Stimulated activated CD8-positive, alpha-beta memory T cell treated with anti-CD3 and anti-CD28 coated beads, Interleukin-7, amount 100 ng/mL, for 48 hours (primary cell): ENCODE measurements around the gene PDS5A.
"Not testable (repeated sequence)": the region's sequence is repeated elsewhere in the genome, so short reads cannot be mapped to it uniquely, and the experiment has no call there.

Experiments used
- DNase-seq, 2 donors: peaks; one replicate each; pipeline ENCODE4 v3.0.0-alpha.2; 2020; ENCODE audit warnings: low read depth in 1 of 2; ENCODE audit errors: extremely low read depth in 1 of 2

Gene PDS5A

DNA sequence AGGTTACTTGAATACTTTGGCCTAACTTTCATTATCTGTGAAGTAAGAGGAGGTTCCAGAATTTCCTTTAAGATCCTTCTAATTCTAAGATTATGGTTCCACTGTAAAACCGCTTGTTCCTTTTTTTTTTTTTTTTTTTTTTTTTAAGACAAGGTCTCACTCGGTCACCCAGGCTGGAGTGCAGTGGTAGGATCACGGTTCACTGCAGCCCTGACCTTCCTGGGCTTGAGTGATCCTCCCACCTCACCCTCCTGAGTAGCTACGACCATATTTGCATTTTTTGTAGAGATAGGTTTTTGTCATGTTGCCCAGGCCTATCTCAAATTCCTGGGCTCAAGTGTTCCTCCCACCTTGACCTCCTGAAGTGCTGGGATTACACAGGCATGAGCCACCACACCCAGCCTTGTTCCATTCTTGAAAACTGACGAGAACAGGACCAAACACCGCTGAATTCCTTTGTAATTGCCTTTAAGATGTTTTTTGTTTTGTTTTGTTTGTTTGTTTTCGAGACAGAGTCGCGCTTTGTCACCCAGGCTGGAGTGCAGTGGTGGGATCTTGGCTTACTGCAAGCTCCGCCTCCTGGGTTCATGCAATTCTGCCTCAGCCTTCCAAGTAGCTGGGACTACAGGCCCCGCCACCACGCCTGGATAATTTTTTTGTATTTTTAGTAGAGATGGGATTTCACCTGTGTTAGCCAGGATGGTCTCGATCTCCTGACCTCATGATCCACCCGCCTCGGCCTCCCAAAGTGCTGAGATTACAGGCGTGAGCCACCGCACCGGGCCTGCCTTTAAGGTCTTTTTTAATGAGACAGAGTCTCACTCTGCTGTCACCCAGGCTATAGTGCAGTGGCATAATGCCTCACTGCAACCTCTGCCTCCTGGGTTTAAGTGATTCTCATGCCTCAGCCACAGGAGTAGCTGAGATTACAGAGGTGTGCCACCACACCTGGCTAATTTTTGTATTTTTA lies 6.8 kb downstream of the PDS5A start:
- DNase-seq: no peak

DNA sequence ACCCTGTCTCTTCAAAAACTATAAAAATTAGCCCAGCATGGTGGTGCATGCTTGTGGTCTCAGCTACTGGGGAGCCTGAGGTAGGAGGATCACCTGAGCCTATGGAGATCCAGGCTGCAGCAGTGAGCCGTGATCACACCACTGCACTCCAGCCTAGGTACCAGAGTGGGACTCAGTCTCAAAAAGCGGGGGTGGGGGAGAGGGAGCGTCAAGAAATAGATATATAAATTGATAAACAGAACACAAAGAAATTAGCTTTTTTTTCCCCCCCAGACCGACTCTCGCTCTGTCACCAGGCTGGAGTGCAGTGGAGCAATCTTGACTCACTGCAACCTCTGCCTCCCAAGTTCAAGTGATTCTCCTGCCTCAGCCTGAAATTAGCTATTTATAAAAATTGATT lies 14.1 kb downstream of the PDS5A start:
- no peak for DNase-seq

DNA sequence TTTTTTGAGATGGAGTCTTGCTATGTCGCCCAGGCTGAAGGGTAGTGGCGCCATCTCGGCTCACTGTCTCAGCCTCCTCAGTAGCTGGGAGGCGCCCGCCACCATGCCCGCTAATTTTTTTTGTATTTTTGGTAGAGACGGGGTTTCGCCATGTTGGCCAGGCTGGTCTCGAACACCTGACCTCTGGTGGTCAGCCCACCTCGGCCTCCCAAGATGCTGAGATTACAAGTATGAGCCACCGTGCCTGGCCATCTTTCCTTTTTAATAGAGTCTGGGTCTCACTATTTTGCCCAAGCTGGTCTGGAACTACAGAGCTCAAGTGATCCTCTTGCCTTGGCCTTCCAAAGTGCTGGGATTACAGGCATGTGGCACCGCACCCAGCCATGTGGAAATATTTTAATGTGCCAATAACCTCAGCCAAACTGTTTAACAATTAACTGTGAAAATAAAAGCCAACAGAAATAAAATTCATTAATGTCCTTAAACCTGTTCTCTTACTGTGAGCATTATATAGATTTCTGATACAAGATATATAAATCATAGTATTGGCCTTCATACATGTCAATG lies 16.3 kb downstream of the PDS5A start:
- DNase-seq: no peak

DNA sequence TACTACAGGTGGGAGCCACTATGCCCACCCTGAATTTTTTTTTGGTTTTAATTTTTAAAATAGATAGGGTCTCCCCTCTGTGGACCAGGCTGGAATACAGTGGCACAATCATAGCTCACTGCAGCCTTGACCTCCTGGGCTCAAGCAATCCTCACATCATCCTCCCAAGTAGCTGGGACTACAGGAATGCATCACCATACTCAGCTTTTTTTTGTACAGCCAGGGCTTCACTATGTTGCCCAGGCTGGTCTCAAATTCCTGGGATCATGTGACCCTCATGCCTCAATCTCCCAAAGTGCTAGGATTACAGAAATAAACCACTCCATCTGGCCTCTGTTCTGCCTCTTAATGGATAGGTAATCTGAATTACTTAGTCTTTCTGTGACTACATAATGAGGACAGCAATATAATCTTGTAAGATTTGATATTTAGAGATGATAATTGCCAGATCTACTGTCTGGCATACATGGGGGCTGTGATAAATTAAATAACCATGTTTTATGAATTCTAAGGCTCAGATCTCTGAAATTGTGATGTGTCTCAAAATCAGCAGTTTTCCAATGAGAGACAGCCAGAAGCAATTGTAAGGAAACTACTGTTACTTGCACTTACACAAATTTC lies 26.7 kb downstream of the PDS5A start:
- DNase-seq: no peak

DNA sequence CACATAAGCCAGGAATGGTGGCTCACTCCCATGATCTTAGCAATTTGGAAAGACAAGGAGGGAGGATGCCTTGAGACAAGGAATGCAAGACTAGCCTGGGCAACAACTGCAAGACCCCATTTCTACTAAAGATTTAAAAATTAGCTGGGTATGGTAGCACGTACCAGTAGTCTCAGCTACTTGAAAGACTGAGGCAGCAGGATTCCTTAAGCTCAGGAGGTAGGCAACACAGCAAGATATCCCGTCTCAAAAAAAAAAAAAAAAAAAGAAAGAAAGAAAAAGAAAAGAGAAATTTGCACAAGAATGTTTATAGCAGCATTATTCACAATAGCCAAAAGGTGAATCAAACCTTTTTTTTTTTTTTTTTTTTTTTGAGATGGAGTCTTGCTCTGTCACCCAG lies 29.7 kb downstream of the PDS5A start:
- no peak for DNase-seq

DNA sequence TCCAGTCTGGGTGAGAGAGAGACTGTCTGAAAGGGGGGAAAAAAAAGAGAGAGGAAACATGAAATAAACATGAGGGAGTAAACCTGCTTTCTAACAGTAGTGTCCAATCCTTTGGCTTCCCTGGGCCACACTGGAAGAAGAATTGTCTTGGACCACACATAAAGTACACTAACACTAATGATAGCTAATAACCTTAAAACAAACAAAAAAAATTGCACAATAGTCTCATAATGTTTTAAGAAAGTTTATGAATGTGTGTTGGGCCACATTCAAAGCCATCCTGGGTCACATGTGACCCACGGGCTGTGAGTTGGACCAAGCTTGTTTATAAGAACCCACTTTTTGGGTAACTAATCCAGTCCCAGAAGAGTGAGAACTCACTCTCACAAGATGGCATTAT lies 30.3 kb downstream of the PDS5A start:
- no peak for DNase-seq

DNA sequence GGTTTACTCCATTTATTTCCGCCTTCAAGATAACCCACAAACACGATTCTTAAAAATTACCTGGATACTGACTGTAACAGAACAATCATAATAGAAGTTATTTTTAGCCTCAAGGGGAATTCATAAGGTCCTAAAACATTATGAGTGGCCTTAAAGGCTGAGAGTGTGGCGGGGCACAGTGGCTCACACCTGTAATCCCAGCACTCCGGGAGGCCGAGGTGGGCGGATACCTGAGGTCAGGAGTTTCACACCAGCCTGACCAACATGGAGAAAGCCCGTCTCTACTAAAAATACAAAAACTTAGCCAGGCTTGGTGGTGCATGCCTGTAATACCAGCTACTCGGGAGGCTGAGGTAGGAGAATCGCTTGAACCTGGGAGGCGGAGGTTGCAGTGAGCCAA lies 33.5 kb downstream of the PDS5A start:
- DNase-seq: not testable (repeated sequence)

DNA sequence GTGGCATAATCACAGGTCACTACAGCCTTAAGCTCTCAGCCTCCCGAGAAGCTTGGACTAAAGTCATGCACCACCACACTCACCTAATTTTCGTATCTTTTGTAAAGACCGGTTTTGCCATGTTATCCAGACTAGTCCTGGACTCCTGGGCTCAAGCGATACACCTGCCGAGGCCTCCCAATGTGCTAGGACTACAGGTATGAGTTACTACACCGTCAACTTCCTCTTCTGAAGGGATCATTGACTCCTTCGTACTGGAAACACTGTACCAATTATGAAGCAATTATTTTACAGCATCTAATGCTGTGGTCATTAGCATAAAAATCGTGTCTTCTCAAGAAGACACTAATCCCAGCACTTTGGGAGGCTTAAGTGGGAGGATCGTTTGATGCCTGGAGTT lies 35.2 kb downstream of the PDS5A start:
- DNase-seq: no peak

DNA sequence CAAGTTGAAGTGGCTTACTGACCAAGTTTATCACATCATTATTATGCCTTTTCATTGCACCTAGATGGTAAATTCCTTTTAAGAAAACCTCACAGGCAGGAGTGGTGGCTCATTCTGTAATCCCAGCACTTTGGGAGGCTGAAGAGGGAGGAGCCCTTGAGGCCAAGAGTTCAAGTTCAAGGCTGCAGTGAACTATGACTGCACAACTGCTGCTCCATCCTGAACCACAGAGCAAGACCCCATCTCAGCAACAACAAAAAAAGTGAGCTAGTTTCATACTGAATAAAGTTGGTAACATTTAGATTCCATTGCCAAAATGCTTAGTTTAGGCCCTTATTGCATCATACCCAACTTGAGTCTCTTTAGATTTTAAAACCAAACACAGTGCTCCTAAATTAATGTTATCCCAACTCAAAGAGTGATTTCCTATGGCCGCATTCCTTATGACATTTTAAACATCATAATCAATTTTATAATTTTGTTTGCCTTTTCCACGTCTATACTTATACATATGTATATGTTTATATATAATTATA lies 36.0 kb downstream of the PDS5A start:
- no peak for DNase-seq

DNA sequence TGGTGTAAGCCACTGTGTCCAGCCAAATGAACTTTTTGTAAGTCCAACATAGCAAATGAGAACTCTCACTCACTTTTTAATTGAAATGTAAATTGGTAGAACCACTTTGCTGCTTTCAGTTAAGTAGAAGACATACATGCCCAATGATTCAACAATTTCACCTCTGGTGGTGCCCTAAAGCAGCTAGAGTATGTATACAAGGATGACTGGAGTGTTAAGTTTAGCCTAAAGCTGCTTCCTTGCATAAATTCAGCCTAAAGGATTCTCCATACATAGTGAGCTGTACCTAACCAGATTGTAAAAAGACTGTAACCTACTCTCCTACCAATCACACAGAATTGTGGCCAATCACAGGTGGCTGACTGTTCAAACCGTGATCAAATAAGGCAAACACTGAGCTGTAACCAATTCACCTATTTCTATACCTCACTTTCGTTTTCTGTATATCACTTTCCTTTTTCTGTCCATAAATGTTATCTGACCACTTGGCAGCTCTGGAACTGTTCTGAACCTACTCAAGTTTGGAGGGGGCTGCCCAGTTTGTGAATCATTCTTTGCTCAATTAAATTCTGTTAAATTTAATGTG lies 39.9 kb downstream of the PDS5A start:
- DNase-seq: no peak

DNA sequence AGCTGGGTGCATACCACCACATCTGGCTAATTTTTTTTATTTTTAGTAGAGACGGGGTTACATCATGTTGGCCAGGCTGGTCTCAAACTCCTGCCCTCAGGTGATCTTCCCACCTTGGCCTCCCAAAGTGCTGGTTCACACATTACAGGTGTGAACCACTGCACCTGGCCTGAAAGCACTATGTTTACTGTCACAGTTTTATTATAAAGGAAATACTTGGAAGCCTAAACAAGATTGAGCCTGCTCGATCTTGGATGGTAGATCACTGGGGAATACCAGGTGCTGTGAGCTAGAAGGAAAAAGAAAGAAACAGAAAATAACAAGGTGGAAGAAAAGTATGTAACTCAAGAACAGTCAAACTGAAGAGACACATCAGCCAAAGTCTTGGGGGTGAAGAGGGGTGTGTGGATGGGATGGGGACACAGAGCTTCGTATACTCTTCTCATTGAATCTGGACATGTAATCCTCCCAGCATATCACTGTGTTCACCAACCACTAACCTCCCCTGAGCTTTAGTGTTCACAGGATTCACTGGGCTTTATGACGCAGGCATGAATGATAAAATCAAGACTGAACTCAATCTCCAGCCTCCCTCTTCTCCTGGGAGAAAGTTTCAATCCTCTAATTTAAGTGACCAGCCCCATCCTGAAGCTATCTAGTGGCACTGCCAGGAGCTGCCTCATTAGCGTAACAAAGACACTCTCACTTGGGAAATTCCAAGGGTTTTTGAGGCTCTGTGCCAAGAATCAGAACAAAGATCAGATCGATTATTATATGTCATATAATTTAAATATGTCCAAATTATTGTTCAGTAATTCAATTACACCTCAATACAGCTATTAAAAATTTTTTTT lies 40.9 kb downstream of the PDS5A start:
- no peak for DNase-seq

DNA sequence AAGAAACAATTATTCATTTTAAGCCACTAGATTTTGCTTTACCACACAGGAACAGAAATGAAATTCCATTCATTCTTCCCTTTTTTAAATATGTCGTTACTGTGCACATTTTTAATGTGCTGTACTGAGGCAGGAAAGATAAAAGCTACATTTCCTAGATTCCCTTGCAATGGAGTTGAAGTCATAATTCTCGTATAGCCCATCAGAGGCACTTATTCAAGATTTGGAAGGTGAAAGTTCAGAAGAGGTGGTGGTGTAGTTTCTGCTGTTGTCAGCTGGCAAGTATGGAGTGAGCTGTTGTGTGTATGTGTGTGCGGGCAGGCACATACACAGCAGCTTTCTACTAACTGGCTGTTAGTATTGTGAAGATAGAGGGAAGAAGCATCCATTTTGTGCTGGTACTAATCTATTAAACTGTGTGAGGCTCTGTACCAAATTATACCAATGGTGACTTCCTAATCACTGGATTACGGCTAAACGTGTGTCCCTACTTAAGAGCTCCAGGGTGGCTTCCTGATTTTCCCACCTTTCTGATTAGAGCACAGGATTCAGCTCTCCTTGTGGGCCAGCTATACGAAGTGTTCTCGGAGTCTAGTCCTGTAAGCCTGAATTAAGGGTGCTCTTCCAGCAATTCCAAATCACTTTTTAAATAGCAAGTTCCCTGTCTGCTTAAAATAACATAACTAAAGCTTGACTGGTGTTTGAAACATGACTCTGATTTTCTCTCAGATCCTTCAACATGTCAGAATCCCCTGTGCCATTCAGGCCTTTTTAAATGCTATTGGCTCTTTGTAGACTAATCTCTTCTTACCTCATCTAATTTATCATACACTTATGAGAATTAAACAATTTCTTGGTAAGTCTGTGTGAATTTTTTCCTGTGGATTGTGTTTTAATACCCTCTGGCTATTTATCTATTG lies 43.8 kb downstream of the PDS5A start:
- no peak for DNase-seq

DNA sequence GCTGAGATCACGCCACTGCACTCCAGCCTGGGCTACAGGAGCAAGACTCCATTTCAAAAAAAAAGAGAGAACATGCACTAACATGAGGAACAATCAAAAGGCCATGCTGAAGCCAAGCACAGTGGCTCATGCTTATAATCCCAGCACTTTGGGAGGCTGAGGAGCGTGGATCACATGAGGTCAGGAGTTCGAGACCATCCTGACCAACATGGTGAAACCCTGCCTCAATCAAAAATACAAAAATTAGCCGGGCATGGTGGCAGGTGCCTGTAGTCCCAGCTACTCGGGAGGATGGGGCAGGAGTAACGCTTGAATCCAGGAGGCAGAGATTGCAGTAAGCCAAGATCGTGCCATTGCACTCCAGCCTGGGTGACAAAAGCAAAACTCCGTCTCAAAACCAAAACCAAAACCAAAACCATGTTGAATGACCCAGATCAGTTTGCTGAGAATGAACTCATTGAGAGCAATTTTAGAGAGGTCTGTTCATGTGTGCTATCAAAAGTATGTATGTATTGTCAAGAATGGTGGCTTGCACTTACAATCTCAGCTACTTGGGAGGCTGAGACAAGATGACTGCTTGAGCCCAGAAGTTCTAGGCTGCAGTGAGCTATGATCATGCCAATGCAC lies 44.8 kb downstream of the PDS5A start:
- DNase-seq: no peak

DNA sequence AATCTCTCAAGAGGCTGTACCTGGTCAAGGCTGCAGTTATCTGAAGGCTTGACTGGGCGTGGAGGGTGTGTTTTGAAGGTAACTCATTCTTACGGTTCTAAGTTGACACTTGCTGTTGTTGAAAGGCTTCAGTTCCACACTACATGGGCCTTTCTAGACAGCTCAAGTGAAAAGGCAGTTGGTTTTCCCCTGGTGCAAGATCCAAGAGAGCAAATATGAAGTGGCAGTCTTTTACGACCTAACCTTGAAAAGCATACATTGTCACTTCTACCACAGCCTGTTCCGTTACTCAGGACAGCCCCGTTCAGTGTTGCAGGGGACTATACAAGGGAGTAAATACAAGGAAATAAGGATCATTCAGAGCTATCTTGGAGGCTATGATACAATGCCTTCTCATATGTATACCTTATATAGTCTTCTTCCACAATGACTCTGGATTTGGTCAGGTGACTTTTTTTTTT lies 46.2 kb downstream of the PDS5A start:
- no peak for DNase-seq

DNA sequence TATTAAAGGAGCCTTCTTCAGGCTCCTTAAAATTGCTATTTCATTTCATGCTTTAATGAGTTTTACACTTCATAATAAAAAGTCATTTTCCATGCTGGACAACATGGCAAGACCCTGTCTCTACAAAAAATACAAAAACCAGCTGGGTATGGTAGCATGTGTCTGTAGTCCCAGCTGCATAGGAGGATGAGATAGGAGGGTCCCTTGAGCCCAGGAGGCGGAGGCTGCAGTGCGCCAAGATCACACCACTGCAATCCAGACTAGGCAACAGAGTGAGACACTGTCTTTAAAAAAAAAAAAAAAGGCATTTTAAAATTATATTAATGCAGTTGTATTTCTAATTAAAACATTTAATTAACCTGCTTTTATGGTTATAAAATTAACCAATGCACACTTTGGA lies 49.2 kb downstream of the PDS5A start:
- no peak for DNase-seq

DNA sequence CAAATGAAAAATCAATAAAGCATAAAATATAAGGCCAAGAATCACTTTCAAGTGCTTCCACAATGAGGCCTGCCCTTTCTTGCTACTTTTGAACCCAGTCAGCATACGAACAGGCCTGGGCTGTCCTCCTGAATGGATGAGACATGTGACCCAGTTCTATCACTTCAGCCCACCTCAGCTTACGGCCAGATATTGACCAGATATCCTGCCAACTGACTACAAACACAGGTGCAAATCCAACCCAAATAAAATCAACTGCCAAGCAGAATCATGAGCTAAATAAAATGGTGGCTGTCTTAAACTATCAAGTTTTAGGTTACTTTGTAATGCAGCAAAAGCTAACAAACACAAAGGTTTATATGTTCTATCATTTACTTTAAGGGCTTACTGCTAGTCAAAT lies 53.7 kb downstream of the PDS5A start:
- no peak for DNase-seq

DNA sequence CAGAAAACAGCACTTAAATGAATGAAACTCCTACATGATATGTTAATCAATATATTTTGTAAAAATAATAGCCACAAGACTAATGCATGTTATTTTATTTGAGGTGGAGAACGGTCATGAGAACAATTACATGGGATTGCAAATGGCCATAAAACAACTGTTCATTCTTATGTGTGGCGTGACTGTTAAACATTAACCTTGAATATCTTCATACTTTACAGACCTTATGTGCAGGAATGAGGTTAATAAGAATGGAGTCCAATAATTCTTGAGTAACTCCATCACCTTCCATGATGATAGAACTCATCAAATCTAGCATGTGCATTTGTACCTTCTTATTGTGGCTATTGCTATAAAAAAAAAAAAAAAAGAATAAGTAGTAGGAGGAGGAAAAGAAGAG lies 55.3 kb downstream of the PDS5A start:
- no peak for DNase-seq

DNA sequence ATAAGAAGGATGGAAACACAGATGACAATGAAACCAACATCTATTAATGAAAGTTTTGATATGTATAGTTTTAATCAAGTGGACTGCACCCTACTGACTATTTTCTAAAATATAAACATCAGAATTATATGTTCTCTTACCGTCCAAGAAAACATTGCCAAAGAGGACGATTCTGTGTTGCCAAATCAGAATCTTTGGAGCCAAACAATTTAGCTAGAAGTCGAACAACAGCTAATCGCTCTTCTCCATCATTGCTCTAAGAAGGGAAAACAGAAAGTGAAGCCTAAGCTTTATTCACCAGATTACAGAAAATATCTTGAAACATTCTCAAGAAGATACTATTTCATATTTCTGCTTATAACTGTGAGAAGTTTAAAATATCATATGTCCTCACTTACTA lies 64.2 kb downstream of the PDS5A start:
- no peak for DNase-seq

DNA sequence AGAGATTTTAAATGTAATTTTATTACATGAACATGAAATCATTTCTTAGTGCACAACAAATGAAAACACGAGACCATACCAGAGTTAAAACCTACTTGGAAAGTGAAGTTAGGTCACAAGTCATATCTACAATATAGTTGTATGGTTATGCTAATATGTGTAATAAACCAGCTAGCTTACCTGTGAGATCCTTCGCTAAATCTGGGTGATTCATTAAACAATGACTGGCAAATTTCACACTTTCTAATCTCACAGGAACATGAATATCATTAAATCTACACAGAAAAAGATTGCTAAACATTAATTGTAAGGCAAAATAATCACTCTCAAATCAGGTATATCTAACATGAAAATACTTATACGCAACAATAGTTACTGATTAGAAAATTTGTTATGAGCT lies 67.6 kb downstream of the PDS5A start:
- no peak for DNase-seq
